ENCODE results near the gene CAPN15. TPM values are rescaled to one million over a fixed set of nuclear protein-coding genes. Genes with fewer than 3 reads are reported as not detected.

Gene CAPN15
- polyA plus RNA-seq, 1 of the 3 experiments (the other 2 are of a cell fraction), result 22.9 TPM

DNA sequence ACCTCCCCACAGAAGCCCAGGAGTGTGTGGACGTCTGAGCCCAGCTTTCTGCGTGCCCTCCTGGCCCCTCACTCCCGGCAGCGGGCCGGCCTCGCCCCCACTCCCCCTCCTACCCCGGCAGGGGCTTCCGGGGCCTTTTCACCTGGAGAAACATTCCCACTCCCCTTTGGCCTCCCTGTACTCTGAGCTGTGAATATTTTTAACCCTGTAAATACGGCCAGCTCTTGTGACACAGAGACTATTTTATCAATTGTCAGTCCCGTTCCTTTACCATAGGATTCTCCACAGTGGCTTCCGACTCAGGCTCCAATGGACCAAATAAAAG lies 26.7 kb downstream of the CAPN15 start (continued):
- TF ChIP-seq JUND (IDR thresholded peaks at IDR 0.05), result no peak
- TF ChIP-seq, protein P1, sequence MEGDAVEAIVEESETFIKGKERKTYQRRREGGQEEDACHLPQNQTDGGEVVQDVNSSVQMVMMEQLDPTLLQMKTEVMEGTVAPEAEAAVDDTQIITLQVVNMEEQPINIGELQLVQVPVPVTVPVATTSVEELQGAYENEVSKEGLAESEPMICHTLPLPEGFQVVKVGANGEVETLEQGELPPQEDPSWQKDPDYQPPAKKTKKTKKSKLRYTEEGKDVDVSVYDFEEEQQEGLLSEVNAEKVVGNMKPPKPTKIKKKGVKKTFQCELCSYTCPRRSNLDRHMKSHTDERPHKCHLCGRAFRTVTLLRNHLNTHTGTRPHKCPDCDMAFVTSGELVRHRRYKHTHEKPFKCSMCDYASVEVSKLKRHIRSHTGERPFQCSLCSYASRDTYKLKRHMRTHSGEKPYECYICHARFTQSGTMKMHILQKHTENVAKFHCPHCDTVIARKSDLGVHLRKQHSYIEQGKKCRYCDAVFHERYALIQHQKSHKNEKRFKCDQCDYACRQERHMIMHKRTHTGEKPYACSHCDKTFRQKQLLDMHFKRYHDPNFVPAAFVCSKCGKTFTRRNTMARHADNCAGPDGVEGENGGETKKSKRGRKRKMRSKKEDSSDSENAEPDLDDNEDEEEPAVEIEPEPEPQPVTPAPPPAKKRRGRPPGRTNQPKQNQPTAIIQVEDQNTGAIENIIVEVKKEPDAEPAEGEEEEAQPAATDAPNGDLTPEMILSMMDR (IDR thresholded peaks at IDR 0.05), result no peak

DNA sequence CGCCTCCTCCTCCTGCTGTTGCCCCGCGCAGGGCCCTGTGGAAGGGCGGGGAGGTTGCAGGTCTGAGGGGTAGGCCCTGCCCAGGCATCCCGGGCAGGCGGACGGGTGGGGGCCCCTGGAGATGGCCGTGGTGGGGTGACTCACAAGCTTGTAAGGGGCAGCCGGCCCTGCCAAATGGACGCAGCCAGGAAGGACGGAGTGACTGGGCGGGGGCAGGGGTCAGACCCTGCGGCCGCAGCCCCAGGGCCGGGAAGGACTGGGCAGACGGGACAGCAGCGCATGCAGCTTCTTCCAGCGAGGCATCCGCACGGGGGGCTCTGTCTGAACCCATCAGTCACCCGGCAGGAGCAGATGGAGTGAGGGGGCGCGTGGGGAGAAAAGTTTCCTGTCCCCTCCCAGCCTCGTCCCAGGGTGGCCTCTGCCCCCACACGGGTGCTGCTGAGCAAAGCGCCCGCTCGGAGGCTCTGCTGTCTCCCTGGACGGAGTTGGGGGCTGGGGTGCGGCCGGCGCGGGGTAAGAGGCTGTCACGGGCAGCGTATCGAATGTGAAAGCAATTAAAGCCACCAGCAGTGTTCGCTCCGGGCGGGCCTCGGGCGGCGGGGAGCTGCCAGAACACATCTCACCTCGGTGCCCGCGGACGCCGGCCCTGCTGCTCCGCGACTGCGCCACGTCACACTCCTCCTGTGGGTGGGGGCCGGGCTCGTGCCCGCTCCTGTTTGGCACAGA lies 27.3 kb downstream of the CAPN15 start:
- DNase-seq, result no peak
- H3F3A ChIP-seq (replicated peaks; ENCODE audit: insufficient read depth), result peaks cover 2% of the 10 kb centered on the region
- H3K4me2 ChIP-seq, result no peak overlapping the region
- no peak overlapping the region for H3K9ac ChIP-seq
- POLR2A ChIA-PET, result no interaction called here
- H3K27ac ChIP-seq (ENCODE audit: low read depth in 2 of 2, low read length in 1 of 2), result no peak overlapping the region
- H3K9me3 ChIP-seq, result no peaks in the 10 kb centered on the region
- no peaks in the 10 kb centered on the region for H4K20me1 ChIP-seq (ENCODE audit: insufficient read depth)
- CTCF ChIA-PET, result interaction anchor here (1.2 to 2.1 kb wide), 2 partner anchors 8 to 10 kb away, joined by 3 to 7 read pairs; no protein-coding TSS in a partner anchor
- no peaks in the 10 kb centered on the region for H3K79me2 ChIP-seq (ENCODE audit: insufficient read depth)
- peaks cover 15% of the 10 kb centered on the region for H3K27me3 ChIP-seq (ENCODE audit: insufficient read depth)
- 86% methylated on average over 37 of the region's 54 CpGs for WGBS (ENCODE audit: low lambda C conversion rate)
- H3K4me3 ChIP-seq (ENCODE audit: low read depth in 2 of 2, low read length in 1 of 2), result no peak overlapping the region
- TF ChIP-seq, protein P1 (IDR thresholded peaks at IDR 0.05), result no peak
- no peak for TF ChIP-seq FOXJ3 (CRISPR knock-in tag; IDR thresholded peaks at IDR 0.05)
- TF ChIP-seq, protein P2, sequence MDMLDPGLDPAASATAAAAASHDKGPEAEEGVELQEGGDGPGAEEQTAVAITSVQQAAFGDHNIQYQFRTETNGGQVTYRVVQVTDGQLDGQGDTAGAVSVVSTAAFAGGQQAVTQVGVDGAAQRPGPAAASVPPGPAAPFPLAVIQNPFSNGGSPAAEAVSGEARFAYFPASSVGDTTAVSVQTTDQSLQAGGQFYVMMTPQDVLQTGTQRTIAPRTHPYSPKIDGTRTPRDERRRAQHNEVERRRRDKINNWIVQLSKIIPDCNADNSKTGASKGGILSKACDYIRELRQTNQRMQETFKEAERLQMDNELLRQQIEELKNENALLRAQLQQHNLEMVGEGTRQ (IDR thresholded peaks at IDR 0.05; ENCODE audit: borderline replicate concordance, low read depth, low read length), result no peak
- no peak for TF ChIP-seq GATA2 (CRISPR knock-in tag; IDR thresholded peaks at IDR 0.05)
- no peak for TF ChIP-seq NFIC (IDR thresholded peaks at IDR 0.05; ENCODE audit: borderline replicate concordance)
- no peak for TF ChIP-seq POLR2AphosphoS5 (IDR thresholded peaks at IDR 0.05; ENCODE audit: low read depth, low read length)
- peaks cover 0 to 14% of the 10 kb centered on the region in 2 experiments for H3K36me3 ChIP-seq (replicated peaks in 1 of 2; ENCODE audit: control insufficient read depth in 1 of 2, insufficient read depth in 2 of 2, low read length in 1 of 2)
- peaks cover 0 to 9% of the 10 kb centered on the region in 2 experiments; a peak in 1 of 4 replicates for H3K4me1 ChIP-seq (ENCODE audit: control insufficient read depth in 1 of 2, insufficient read depth in 2 of 2, low read depth in 1 of 2, low read length in 1 of 2)
- H3K9me2 ChIP-seq, result no peaks in the 10 kb centered on the region
- no peak overlapping the region for H2AFZ ChIP-seq (ENCODE audit: low read depth)

Measured in SK-N-SH (cell line).